ENCODE data around the gene SOCS1. TPM values are rescaled to one million over a fixed set of nuclear protein-coding genes. Genes with fewer than 3 reads are reported as not detected.

Gene SOCS1
- total and polyA plus RNA-seq, 2 of the 8 experiments (the other 6 are each of a cell fraction or from before 2014, with no cell fraction given) = 21.0 to 48.9 TPM

GRCh38 chr16:11242658-11243057, 13.3 kb downstream of the SOCS1 start:
- no peak overlapping the region for H4K8ac ChIP-seq (ENCODE audit: extremely low read depth, insufficient read depth, low read length)
- no peak overlapping the region for H2AK5ac ChIP-seq (ENCODE audit: low read depth, low read length)
- H4K5ac ChIP-seq (ENCODE audit: insufficient read length, low read depth, low read length) = no peak overlapping the region
- no peak overlapping the region for H3K4ac ChIP-seq (replicated peaks; ENCODE audit: insufficient read length, low read depth, low read length)
- H2BK120ac ChIP-seq (replicated peaks; ENCODE audit: low read depth, low read length) = no peak overlapping the region
- no peak overlapping the region for H3K4me2 ChIP-seq (ENCODE audit: insufficient read depth in 1 of 2, low read depth in 2 of 2, low read length in 2 of 2)
- 0 out of 4 replicates have a peak, but pooled peaks cover 0 to 3% of the 10 kb centered on the region in 2 experiments for H3K9me3 ChIP-seq (ENCODE audit: insufficient read depth in 2 of 2, low read depth in 1 of 2, low read length in 1 of 2)
- WGBS, 2 experiments (ENCODE audit: extremely low coverage in 1 of 2, insufficient coverage in 1 of 2, insufficient read length in 1 of 2, insufficient replicate concordance in 2 of 2, low coverage in 1 of 2, low lambda C conversion rate in 2 of 2, missing lambda C conversion rate in 1 of 2) = 92% methylated on average over 12 of the region's 12 CpGs; no CpG with 5 or more reads in 1 of the 2 experiments
- no peak overlapping the region for H2BK12ac ChIP-seq (ENCODE audit: low read depth, low read length)
- POLR2A ChIA-PET (ENCODE audit: partially characterized antibody) = interaction anchor here (3.5 kb wide), 1 partner anchor 12 kb away, joined by 21 read pairs; no protein-coding TSS in a partner anchor
- H2AFZ ChIP-seq (ENCODE audit: low read length) = no peak overlapping the region
- H2BK5ac ChIP-seq (ENCODE audit: low read depth, low read length) = no peak overlapping the region
- no peaks in the 10 kb centered on the region for H3K79me2 ChIP-seq (ENCODE audit: control insufficient read depth in 1 of 2, insufficient read depth in 2 of 2, low read length in 2 of 2)
- H4K20me1 ChIP-seq (replicated peaks in 1 of 2; ENCODE audit: control insufficient read depth in 1 of 2, insufficient read depth in 2 of 2, low read length in 2 of 2) = no peaks in the 10 kb centered on the region
- no peaks in the 10 kb centered on the region for H3K36me3 ChIP-seq (ENCODE audit: control insufficient read depth in 2 of 4, insufficient read depth in 4 of 4, low read length in 3 of 4)
- H3K56ac ChIP-seq (replicated peaks; ENCODE audit: insufficient read length, low read depth, low read length) = no peak overlapping the region
- no peaks in the 10 kb centered on the region; the same call in 1 of the 2 replicates for H3K23me2 ChIP-seq (ENCODE audit: low read depth, low read length)
- no peak overlapping the region for H3K23ac ChIP-seq (ENCODE audit: insufficient read length)
- no peak overlapping the region for H3K4me3 ChIP-seq (ENCODE audit: extremely low read depth in 1 of 4, insufficient read depth in 2 of 4, low read depth in 3 of 4, low read length in 4 of 4)
- FAIRE-seq = no peak
- H3K79me1 ChIP-seq (ENCODE audit: low read depth, low read length) = no peaks in the 10 kb centered on the region
- H2BK15ac ChIP-seq (ENCODE audit: low read length) = no peak overlapping the region
- CTCF ChIA-PET (ENCODE audit: partially characterized antibody) = interaction anchor here (1.0 to 1.4 kb wide), 3 partner anchors 9 to 289 kb away, joined by 3 to 4 read pairs (median 3); partner anchors contain the start of gene SOCS1
- no peak for DNase-seq (ENCODE audit: low read depth in 1 of 2, low spot score in 2 of 2)
- no peaks in the 10 kb centered on the region for H3K27me3 ChIP-seq (replicated peaks in 1 of 4; ENCODE audit: control insufficient read depth in 3 of 4, extremely low read depth in 1 of 4, insufficient read depth in 3 of 4, low read length in 3 of 4)
- peaks cover 0 to 6% (median 3%) of the 10 kb centered on the region in 4 experiments; a peak in 2 of 7 replicates for H3K4me1 ChIP-seq (replicated peaks in 1 of 4; ENCODE audit: control insufficient read depth in 3 of 4, insufficient read depth in 4 of 4, low read length in 3 of 4)
- H2BK20ac ChIP-seq (ENCODE audit: low read length) = no peak overlapping the region
- H3K9ac ChIP-seq (replicated peaks in 1 of 4; ENCODE audit: extremely low read depth in 1 of 4, low read depth in 3 of 4, low read length in 3 of 4) = no peak overlapping the region
- H3K27ac ChIP-seq (ENCODE audit: low read depth, low read length) = no peak overlapping the region
- H3K18ac ChIP-seq (ENCODE audit: extremely low read depth, low read length) = no peak overlapping the region
- H3K14ac ChIP-seq (ENCODE audit: insufficient read length) = no peak overlapping the region
- H4K91ac ChIP-seq (replicated peaks; ENCODE audit: insufficient read length, low read length) = no peak overlapping the region
- TF ChIP-seq RBBP5 (IDR thresholded peaks at IDR 0.05; ENCODE audit: borderline replicate concordance, low read depth, low read length) = no peak
- no peak for TF ChIP-seq TBP (IDR thresholded peaks at IDR 0.05; ENCODE audit: low read depth, low read length)
- TF ChIP-seq CHD2 (IDR thresholded peaks at IDR 0.05; ENCODE audit: low read length) = no peak
- no peak for TF ChIP-seq E2F6 (IDR thresholded peaks at IDR 0.05)
- no peak for TF ChIP-seq POLR2A (IDR thresholded peaks at IDR 0.05; ENCODE audit: control extremely low read depth in 1 of 2, low read depth in 2 of 2, low read length in 2 of 2)
- TF ChIP-seq NRF1 (IDR thresholded peaks at IDR 0.05; ENCODE audit: low read depth, low read length) = no peak
- no peak for TF ChIP-seq JUN (IDR thresholded peaks at IDR 0.05; ENCODE audit: low read depth, low read length)
- no peak for TF ChIP-seq RAD21 (IDR thresholded peaks at IDR 0.05 in 1 of 2, conservative IDR thresholded peaks at IDR 0.05 in 1 of 2; ENCODE audit: low read depth in 2 of 2, low read length in 2 of 2)
- no peak for TF ChIP-seq EGR1 (IDR thresholded peaks at IDR 0.05; ENCODE audit: borderline replicate concordance, low read depth, low read length)
- TF ChIP-seq RXRA (IDR thresholded peaks at IDR 0.05; ENCODE audit: insufficient read depth, low read depth, low read length) = no peak
- no peak for TF ChIP-seq SIN3A (conservative IDR thresholded peaks at IDR 0.05 in 1 of 2, IDR thresholded peaks at IDR 0.05 in 1 of 2; ENCODE audit: low read depth in 1 of 2, low read length in 2 of 2)
- no peak for TF ChIP-seq SRF (IDR thresholded peaks at IDR 0.05; ENCODE audit: low read depth, low read length)
- TF ChIP-seq KDM5A (IDR thresholded peaks at IDR 0.05; ENCODE audit: low read length) = no peak
- TF ChIP-seq ZNF274 (IDR thresholded peaks at IDR 0.05; ENCODE audit: borderline replicate concordance, extremely low read depth, low read length) = no peak

All from H1 (cell line).